Endothelial cell of umbilical vein (primary cell): ENCODE measurements around the gene DCDC2B.

Experiments used
- CTCF ChIP-seq, 2 donors: IDR thresholded peaks; 1 replicate in 1 of 2; 2 replicates in 1 of 2; pipeline ENCODE4 v1.5.1; 2011; ENCODE audit warnings: low read length in 2 of 2, mild to moderate bottlenecking in 2 of 2, moderate library complexity in 2 of 2, control low read depth in 1 of 2, inconsistent platforms in 1 of 2, low read depth in 1 of 2; ENCODE audit not compliant: insufficient read depth in 1 of 2; ENCODE audit errors: extremely low read depth in 1 of 2
- EZH2 ChIP-seq: IDR thresholded peaks from 2 replicates; pipeline ENCODE4 v1.6.1; 2012; ENCODE audit warnings: borderline replicate concordance, low read depth, mild to moderate bottlenecking, moderate library complexity, low read length, inconsistent platforms; ENCODE audit not compliant: severe bottlenecking
- FOS ChIP-seq: IDR thresholded peaks from 2 replicates; pipeline ENCODE4 v1.6.1; 2011; ENCODE audit warnings: mild to moderate bottlenecking, low read length, moderate library complexity, borderline replicate concordance; ENCODE audit not compliant: insufficient read depth
- POLR2A ChIP-seq: IDR thresholded peaks from 2 replicates; pipeline ENCODE4 v1.6.1; 2012; ENCODE audit warnings: low read depth, mild to moderate bottlenecking, control low read depth, low read length
- POLR2AphosphoS5 ChIP-seq: IDR thresholded peaks from 2 replicates; pipeline ENCODE4 v1.6.1; 2012; ENCODE audit warnings: low read depth, mild to moderate bottlenecking, control low read depth, low read length, moderate library complexity; ENCODE audit not compliant: insufficient read depth
- TF ChIP-seq, protein P1 (sequence below): IDR thresholded peaks from 2 replicates; pipeline ENCODE4 v1.6.1; 2011; ENCODE audit not compliant: insufficient read depth, insufficient read length

DNA sequence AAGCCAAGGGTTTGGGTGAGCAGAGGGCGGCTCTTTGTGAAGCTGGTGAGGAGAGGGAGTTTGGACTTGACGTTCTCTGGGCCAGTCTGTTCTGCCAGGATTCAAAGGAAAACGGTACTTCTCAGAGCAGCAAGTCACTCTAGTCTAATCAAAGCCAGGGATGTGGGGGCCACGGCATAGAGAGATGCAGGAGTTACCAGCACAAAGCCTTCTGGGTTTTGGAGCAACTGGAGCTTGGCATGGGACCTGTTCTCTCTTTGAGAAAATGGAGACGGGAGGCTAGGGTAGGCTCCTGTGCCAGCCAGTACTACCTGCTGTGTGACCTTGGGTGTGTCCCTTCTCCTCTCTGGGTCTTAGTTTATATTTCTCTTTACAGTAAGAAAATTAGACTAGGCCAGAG, 27.3 kb upstream of the DCDC2B start:
- TF ChIP-seq CTCF (IDR thresholded peaks at IDR 0.05; ENCODE audit: extremely low read depth in 1 of 2, insufficient read depth in 1 of 2, low read depth in 1 of 2, low read length in 2 of 2) (no peak), POLR2A (no peak), FOS (no peak), EZH2 (no peak), POLR2AphosphoS5 (no peak)
- TF ChIP-seq, protein P1, sequence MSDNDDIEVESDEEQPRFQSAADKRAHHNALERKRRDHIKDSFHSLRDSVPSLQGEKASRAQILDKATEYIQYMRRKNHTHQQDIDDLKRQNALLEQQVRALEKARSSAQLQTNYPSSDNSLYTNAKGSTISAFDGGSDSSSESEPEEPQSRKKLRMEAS: no peak
